GM13977 (cell line): ENCODE measurements around the gene SCAF4.
A peak's percentile ranks its signal among the peaks of the same experiment; 100 is the strongest.

Experiments used
- DNase-seq: peaks from one replicate; pipeline ENCODE4 v3.0.0; 2012; ENCODE audit warnings: low spot score
- CTCF ChIP-seq: IDR thresholded peaks from 2 replicates; pipeline ENCODE4 v1.5.1; 2012; ENCODE audit warnings: mild to moderate bottlenecking, control low read depth; ENCODE audit not compliant: insufficient read depth; ENCODE audit errors: extremely low read depth, missing control alignments
- in situ Hi-C: fragments of 300-500 bp; cut with MboI; formaldehyde crosslinking; loops from one replicate; pipeline ENCODE4 v1.12.0; 2022; ENCODE audit warnings: low sequenced_read_pairs, low pct_unique_long_range_greater_than_20kb, mixed read lengths, inconsistent platforms; ENCODE audit not compliant: unreplicated experiment

The SCAF4 gene

GRCh38 chr21:31665397-31665796 is 66.5 kb downstream of the SCAF4 start:
- in situ Hi-C loops, result no loop called here
- no peak for TF ChIP-seq CTCF
- DNase-seq, result no peak

DNA sequence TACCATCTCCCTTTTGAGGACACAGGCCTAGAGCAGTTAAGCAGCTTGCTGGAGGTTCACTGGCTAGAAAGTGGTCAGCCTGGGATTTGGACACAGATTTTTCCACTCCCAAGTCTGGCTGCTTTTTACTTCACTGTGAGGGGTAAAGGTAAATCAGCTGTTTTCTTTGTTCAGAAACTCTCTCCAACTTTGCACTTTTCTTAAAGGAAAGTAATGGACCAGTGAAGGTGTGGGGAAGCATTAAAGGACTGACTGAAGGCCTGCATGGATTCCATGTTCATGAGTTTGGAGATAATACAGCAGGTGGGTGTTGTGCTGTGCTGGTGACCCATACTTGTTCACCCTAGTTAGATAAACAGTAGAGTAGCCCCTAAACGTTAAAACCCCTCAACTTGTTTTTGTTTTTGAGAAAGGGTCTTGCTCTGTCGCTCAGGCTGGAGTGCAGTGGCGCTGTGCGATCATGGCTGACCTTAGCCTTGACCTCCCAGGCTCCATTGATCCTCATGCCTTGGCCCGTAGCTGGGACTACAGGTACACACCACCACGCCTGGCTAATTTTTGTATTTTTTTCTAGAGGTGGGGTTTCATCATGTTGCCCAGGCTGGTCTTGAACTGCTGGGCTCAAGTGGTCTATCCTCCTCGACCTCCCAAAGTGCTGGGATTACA is 68.2 kb downstream of the SCAF4 start:
- TF ChIP-seq CTCF, result no peak
- no peak for DNase-seq
- in situ Hi-C loops, result no loop called here

GRCh38 chr21:31660591-31660990 is 71.3 kb downstream of the SCAF4 start:
- DNase-seq, result no peak
- in situ Hi-C loops, result no loop called here
- no peak for TF ChIP-seq CTCF

- in situ Hi-C loops, result no loop called here
- no peak for TF ChIP-seq CTCF
- DNase-seq, result no peak
Observed at GRCh38 chr21:31660259-31660565, 71.7 kb downstream of the SCAF4 start.

GRCh38 chr21:31659536-31660258 is 72.2 kb downstream of the SCAF4 start, which contains the start of gene SOD1:
Gene SOD1 (plus strand): TSS chr21:31659693. CDS start chr21:31659770, 77 bp downstream.
- in situ Hi-C loops, result no loop called here
- peak; percentile 98 for DNase-seq
- TF ChIP-seq CTCF, result no peak

DNA sequence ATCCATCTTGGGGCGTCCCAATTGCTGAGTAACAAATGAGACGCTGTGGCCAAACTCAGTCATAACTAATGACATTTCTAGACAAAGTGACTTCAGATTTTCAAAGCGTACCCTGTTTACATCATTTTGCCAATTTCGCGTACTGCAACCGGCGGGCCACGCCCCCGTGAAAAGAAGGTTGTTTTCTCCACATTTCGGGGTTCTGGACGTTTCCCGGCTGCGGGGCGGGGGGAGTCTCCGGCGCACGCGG is 72.7 kb downstream of the SCAF4 start:
- TF ChIP-seq CTCF, result no peak
- DNase-seq, result no peak
- in situ Hi-C loops, result no loop called here
